ENCODE results near the gene JAM3.

Gene JAM3

DNA sequence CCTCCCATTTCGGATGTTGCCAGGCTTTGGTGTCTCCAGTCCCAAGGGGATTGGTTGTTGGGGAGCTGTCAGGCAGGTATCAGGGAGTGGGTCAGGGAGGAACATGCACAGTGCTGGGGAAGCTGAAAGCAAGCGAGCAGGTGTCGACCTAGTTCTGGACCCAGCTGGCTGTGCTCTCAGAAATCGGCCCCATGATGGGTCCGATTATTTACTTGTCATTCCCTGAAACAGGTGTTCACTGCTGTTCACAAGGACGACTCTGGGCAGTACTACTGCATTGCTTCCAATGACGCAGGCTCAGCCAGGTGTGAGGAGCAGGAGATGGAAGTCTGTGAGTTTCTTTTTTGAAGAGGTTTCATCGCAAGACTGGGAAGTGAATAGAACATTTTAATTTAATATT, 76.8 kb downstream of the JAM3 start:
- Histone ChIP-seq H3K4me1 (ENCODE audit: control insufficient read depth, insufficient read depth, low read length) (no peaks in the 10 kb centered on the region), H3K4me3 (ENCODE audit: low read depth, low read length) (no peak overlapping the region), H3K27me3 (ENCODE audit: control insufficient read depth, insufficient read depth, low read length) (no peaks in the 10 kb centered on the region), H3K9ac (ENCODE audit: low read depth, low read length) (no peak overlapping the region), H3K9me3 (ENCODE audit: control insufficient read depth, insufficient read depth, low read length) (peaks cover 8% of the 10 kb centered on the region), H3K36me3 (ENCODE audit: control insufficient read depth, insufficient read depth, low read length) (peaks cover 25% of the 10 kb centered on the region)

DNA sequence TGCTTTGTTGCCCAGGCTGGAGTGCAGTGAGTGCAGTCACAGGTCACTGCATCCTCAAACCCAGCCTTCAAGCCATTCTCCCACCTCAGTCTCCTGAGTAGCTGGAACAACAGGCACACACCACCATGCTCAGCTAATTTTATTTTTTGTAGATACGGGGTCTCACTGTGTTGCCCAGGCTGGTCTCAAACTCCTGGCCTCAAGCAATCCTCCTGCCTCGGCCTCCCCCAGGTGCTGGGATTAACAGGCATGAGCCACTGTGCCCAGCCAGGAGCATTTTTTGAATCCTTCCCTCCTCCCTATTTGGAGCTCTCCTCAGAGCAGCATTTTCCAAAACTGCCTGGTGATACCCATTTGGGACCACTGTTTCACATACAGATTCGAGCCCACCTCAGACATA, 77.7 kb downstream of the JAM3 start:
- Histone ChIP-seq H3K27me3 (ENCODE audit: control insufficient read depth, insufficient read depth, low read length) (no peaks in the 10 kb centered on the region), H3K4me1 (ENCODE audit: control insufficient read depth, insufficient read depth, low read length) (no peaks in the 10 kb centered on the region), H3K9me3 (ENCODE audit: control insufficient read depth, insufficient read depth, low read length) (peaks cover 8% of the 10 kb centered on the region), H3K9ac (ENCODE audit: low read depth, low read length) (no peak overlapping the region), H3K4me3 (ENCODE audit: low read depth, low read length) (no peak overlapping the region), H3K36me3 (ENCODE audit: control insufficient read depth, insufficient read depth, low read length) (peaks cover 31% of the 10 kb centered on the region)

DNA sequence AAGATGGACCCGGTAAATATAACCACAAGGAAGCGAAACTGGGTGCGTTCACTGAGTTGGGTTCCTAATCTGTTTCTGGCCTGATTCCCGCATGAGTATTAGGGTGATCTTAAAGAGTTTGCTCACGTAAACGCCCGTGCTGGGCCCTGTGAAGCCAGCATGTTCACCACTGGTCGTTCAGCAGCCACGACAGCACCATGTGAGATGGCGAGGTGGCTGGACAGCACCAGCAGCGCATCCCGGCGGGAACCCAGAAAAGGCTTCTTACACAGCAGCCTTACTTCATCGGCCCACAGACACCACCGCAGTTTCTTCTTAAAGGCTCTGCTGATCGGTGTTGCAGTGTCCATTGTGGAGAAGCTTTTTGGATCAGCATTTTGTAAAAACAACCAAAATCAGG, 80.5 kb downstream of the JAM3 start:
- H3K4me1 ChIP-seq (ENCODE audit: control insufficient read depth, insufficient read depth, low read length): no peaks in the 10 kb centered on the region

DNA sequence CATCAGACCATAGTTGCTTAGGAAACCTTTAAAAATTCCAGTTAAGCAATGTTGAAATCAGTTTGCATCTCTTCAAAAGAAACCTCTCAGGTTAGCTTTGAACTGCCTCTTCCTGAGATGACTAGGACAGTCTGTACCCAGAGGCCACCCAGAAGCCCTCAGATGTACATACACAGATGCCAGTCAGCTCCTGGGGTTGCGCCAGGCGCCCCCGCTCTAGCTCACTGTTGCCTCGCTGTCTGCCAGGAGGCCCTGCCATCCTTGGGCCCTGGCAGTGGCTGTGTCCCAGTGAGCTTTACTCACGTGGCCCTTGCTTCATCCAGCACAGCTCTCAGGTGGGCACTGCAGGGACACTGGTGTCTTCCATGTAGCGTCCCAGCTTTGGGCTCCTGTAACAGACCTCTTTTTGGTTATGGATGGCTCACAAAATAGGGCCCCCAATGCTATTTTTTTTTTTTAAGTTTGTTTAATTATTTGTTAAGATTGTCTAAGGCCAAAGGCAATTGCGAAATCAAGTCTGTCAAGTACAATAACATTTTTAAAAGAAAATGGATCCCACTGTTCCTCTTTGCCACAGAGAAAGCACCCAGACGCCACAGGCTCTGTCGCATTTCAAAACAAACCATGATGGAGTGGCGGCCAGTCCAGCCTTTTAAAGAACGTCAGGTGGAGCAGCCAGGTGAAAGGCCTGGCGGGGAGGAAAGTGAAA, 81.5 kb downstream of the JAM3 start:
- Histone ChIP-seq H3K9ac (ENCODE audit: low read depth, low read length) (no peak overlapping the region), H3K27me3 (ENCODE audit: control insufficient read depth, insufficient read depth, low read length) (no peaks in the 10 kb centered on the region), H3K9me3 (ENCODE audit: control insufficient read depth, insufficient read depth, low read length) (no peaks in the 10 kb centered on the region), H3K36me3 (ENCODE audit: control insufficient read depth, insufficient read depth, low read length) (peaks cover 35% of the 10 kb centered on the region), H3K4me3 (ENCODE audit: low read depth, low read length) (no peak overlapping the region), H3K4me1 (ENCODE audit: control insufficient read depth, insufficient read depth, low read length) (no peaks in the 10 kb centered on the region)

More for the DNA sequence above, 80.5 kb downstream of the JAM3 start:
- Histone ChIP-seq H3K36me3 (ENCODE audit: control insufficient read depth, insufficient read depth, low read length) (peaks cover 40% of the 10 kb centered on the region), H3K27me3 (ENCODE audit: control insufficient read depth, insufficient read depth, low read length) (no peaks in the 10 kb centered on the region), H3K9ac (ENCODE audit: low read depth, low read length) (no peak overlapping the region), H3K4me3 (ENCODE audit: low read depth, low read length) (no peak overlapping the region), H3K9me3 (ENCODE audit: control insufficient read depth, insufficient read depth, low read length) (peaks cover under 1% of the 10 kb centered on the region)

DNA sequence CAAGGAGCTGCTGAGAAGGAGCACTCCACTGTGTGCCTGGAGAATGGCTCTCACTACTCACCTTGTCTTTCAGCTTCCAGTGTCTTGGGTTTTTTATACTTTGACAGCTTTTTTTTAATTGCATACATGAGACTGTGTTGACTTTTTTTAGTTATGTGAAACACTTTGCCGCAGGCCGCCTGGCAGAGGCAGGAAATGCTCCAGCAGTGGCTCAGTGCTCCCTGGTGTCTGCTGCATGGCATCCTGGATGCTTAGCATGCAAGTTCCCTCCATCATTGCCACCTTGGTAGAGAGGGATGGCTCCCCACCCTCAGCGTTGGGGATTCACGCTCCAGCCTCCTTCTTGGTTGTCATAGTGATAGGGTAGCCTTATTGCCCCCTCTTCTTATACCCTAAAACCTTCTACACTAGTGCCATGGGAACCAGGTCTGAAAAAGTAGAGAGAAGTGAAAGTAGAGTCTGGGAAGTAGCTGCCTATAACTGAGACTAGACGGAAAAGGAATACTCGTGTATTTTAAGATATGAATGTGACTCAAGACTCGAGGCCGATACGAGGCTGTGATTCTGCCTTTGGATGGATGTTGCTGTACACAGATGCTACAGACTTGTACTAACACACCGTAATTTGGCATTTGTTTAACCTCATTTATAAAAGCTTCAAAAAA, 82.3 kb downstream of the JAM3 start:
- Histone ChIP-seq H3K36me3 (ENCODE audit: control insufficient read depth, insufficient read depth, low read length) (peaks cover 39% of the 10 kb centered on the region), H3K4me1 (ENCODE audit: control insufficient read depth, insufficient read depth, low read length) (no peaks in the 10 kb centered on the region), H3K4me3 (ENCODE audit: low read depth, low read length) (no peak overlapping the region), H3K9ac (ENCODE audit: low read depth, low read length) (no peak overlapping the region), H3K27me3 (ENCODE audit: control insufficient read depth, insufficient read depth, low read length) (no peaks in the 10 kb centered on the region), H3K9me3 (ENCODE audit: control insufficient read depth, insufficient read depth, low read length) (no peaks in the 10 kb centered on the region)

DNA sequence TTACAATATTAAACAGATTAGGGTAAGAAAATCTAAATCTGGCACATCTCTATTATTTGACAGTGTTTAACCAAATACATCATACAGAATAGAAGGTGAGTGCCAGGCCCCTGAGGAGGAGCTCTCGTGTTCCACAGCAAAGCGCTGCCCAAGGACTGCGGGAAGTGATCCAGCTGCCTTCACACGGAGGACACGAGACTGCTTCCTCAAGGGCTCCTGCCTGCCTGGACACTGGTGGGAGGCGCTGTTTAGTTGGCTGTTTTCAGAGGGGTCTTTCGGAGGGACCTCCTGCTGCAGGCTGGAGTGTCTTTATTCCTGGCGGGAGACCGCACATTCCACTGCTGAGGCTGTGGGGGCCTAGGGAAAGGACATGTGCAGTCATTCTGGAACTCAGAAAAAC, 83.8 kb downstream of the JAM3 start:
- H3K9me3 ChIP-seq (ENCODE audit: control insufficient read depth, insufficient read depth, low read length): no peaks in the 10 kb centered on the region
- no peaks in the 10 kb centered on the region for H3K4me1 ChIP-seq (ENCODE audit: control insufficient read depth, insufficient read depth, low read length)
- peaks cover 47% of the 10 kb centered on the region for H3K36me3 ChIP-seq (ENCODE audit: control insufficient read depth, insufficient read depth, low read length)
- H3K4me3 ChIP-seq (ENCODE audit: low read depth, low read length): no peak overlapping the region
- no peak overlapping the region for H3K9ac ChIP-seq (ENCODE audit: low read depth, low read length)
- no peaks in the 10 kb centered on the region for H3K27me3 ChIP-seq (ENCODE audit: control insufficient read depth, insufficient read depth, low read length)

DNA sequence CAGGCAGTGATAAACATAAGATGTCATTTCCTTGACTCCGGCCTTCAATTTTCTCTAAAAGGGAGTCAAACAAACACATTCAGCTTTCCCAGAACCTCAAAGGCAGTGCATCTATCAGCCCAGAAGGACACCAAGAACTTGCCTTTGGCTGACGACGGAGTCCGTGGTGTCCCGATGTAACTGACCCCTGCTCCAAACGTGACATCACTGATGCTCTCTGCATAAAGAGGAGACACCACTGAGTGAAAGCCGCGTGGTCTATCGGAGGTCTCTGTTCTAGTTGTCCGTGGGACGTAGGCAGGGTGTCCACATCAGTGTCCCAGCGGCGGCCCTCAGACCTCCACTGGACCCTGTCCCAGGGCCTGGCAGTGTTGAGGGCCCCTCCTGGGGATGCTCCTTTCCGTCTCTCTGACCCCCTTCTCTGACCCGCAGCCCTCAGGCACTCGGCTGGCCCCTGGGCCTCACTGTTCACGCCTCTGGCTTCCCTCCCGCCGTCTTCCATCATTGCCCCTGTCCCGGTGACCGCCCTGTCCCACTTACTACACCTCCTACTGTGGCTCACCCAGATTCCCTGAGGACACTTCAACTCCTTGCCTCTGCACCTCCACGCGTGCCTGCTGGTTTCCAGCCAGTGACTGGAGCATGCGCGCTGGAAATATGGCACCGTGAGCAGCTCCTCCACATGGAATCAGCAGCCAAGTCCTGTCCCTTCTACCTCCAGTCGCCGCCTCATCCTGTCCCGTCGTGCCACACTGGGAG, 84.5 kb downstream of the JAM3 start:
- no peak overlapping the region for H3K9ac ChIP-seq (ENCODE audit: low read depth, low read length)
- no peak overlapping the region for H3K4me3 ChIP-seq (ENCODE audit: low read depth, low read length)
- H3K27me3 ChIP-seq (ENCODE audit: control insufficient read depth, insufficient read depth, low read length): no peaks in the 10 kb centered on the region
- H3K9me3 ChIP-seq (ENCODE audit: control insufficient read depth, insufficient read depth, low read length): no peaks in the 10 kb centered on the region
- H3K36me3 ChIP-seq (ENCODE audit: control insufficient read depth, insufficient read depth, low read length): peaks cover 53% of the 10 kb centered on the region
- no peaks in the 10 kb centered on the region for H3K4me1 ChIP-seq (ENCODE audit: control insufficient read depth, insufficient read depth, low read length)

DNA sequence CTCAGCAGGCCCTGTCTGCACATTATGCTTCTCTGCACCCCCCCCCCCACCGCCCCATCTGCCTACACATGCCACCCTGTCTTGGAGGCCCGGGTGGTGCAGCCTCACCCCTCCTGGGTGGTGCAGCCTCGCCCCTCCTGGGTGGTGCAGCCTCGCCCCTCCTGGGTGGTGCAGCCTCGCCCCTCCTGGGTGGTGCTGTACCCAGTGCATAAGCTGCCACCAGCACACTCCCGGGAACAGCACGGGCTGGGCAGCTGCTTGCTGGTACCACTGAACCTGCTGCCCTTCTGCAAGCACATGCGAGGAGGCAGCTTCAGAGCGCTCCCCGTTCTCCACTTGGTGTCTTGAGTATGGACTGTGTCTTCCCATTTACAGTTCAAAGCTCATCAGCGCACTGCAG, 85.6 kb downstream of the JAM3 start:
- Histone ChIP-seq H3K36me3 (ENCODE audit: control insufficient read depth, insufficient read depth, low read length) (peaks cover 56% of the 10 kb centered on the region), H3K27me3 (ENCODE audit: control insufficient read depth, insufficient read depth, low read length) (no peaks in the 10 kb centered on the region), H3K4me1 (ENCODE audit: control insufficient read depth, insufficient read depth, low read length) (no peaks in the 10 kb centered on the region), H3K4me3 (ENCODE audit: low read depth, low read length) (no peak overlapping the region), H3K9me3 (ENCODE audit: control insufficient read depth, insufficient read depth, low read length) (no peaks in the 10 kb centered on the region), H3K9ac (ENCODE audit: low read depth, low read length) (no peak overlapping the region)

DNA sequence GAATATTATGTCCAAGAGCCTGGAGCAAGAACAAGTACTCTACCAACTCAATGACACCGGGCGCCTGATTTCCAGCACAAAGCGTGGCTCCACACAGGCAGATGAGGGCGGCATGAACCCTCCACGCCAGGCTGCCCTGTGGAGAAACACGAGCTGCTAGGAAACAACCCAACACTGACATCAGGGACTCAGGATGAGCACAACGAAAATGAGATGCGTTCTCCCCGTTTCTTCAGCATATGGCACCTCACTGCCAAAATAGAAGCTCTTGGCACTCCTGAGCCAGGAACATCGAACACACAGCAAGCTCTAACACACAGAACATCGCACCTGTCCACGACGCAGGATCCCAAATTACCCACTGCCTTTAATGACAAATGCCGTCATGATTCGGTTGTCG, 86.6 kb downstream of the JAM3 start:
- H3K4me3 ChIP-seq (ENCODE audit: low read depth, low read length): no peak overlapping the region
- H3K9me3 ChIP-seq (ENCODE audit: control insufficient read depth, insufficient read depth, low read length): no peaks in the 10 kb centered on the region
- no peak overlapping the region for H3K9ac ChIP-seq (ENCODE audit: low read depth, low read length)
- H3K36me3 ChIP-seq (ENCODE audit: control insufficient read depth, insufficient read depth, low read length): peaks cover 61% of the 10 kb centered on the region
- no peaks in the 10 kb centered on the region for H3K27me3 ChIP-seq (ENCODE audit: control insufficient read depth, insufficient read depth, low read length)
- no peaks in the 10 kb centered on the region for H3K4me1 ChIP-seq (ENCODE audit: control insufficient read depth, insufficient read depth, low read length)

DNA sequence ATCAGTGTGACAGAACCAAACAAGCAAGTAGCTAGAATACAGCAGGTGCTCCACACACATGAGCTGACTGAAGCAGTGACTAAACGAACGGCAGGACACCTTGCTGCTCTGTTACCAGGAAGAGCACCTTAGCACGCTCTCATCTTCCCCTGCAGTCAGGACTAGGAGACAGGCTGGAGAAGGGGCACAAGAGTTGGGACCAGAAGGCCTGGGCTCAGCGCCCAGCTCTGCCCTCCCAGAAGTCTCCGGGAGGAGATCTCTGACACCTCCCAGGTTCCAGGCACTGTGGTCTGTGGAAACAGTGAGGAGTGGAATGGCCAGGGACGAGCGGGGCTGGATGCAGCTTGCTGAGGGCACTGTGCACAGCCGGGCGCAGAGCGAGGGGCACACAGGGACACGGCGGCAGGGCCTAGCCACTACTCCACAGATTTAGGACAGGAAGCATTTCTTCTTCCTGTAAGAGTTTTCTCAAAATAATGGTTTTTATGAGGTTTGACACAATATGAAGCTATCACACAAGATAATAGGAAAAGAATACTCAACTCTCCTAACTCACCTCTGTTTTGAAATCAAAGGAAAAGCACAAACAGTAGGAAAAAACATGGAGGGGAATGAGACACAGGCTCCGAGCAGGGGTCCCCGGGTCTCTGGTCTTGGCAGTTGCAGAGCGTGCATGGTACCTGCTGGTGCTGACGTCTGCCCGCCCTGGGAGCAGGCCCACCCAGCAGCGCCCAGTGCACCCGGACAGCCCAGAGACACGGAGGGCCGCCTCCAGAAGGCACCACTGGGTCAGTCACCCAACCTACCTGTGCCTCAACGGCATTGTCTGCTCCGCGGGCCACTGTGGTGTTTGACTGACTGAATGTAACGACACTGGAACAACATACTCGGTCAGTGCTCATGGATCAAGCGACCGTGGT, 87.3 kb downstream of the JAM3 start:
- H3K36me3 ChIP-seq (ENCODE audit: control insufficient read depth, insufficient read depth, low read length): peaks cover 60% of the 10 kb centered on the region
- no peaks in the 10 kb centered on the region for H3K4me1 ChIP-seq (ENCODE audit: control insufficient read depth, insufficient read depth, low read length)
- H3K4me3 ChIP-seq (ENCODE audit: low read depth, low read length): no peak overlapping the region
- no peak overlapping the region for H3K9ac ChIP-seq (ENCODE audit: low read depth, low read length)
- no peaks in the 10 kb centered on the region for H3K27me3 ChIP-seq (ENCODE audit: control insufficient read depth, insufficient read depth, low read length)
- H3K9me3 ChIP-seq (ENCODE audit: control insufficient read depth, insufficient read depth, low read length): peaks cover 5% of the 10 kb centered on the region

DNA sequence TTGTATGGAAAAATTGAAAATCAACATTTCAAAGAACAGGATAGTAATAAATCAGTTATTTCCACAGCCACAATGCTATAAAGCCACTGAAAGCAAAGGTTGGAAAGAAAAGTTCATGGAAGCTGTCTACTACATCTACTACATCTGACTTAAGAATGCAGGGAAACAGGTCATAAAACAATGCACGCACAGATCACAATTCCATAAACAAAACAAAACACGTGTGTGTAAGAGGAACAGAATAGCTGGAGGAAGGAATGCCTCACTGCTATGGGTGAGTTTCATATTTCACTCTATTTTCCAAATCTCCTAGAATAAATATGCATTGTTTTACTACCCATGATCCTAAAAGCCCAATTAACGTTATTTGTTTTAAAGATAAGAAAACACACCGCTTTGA, 88.6 kb downstream of the JAM3 start:
- Histone ChIP-seq H3K9ac (ENCODE audit: low read depth, low read length) (no peak overlapping the region), H3K27me3 (ENCODE audit: control insufficient read depth, insufficient read depth, low read length) (no peaks in the 10 kb centered on the region), H3K4me1 (ENCODE audit: control insufficient read depth, insufficient read depth, low read length) (no peaks in the 10 kb centered on the region), H3K9me3 (ENCODE audit: control insufficient read depth, insufficient read depth, low read length) (peaks cover 18% of the 10 kb centered on the region), H3K4me3 (ENCODE audit: low read depth, low read length) (no peak overlapping the region), H3K36me3 (ENCODE audit: control insufficient read depth, insufficient read depth, low read length) (peaks cover 67% of the 10 kb centered on the region)
